ENCODE results near the gene CEP78. TPM values are rescaled to one million over a fixed set of nuclear protein-coding genes. Genes with fewer than 3 reads are reported as not detected.

CEP78 gene
- total RNA-seq, 1 donor = 16.6 TPM

GRCh38 chr9:78320875-78321496 is 85.1 kb downstream of the CEP78 start:
- Histone ChIP-seq H3K27ac (ENCODE audit: low read depth, low read length) (no peak overlapping the region), H2AFZ (ENCODE audit: low read length) (no peak overlapping the region), H3K4me1 (ENCODE audit: insufficient read depth, low read length) (no peaks in the 10 kb centered on the region), H3K36me3 (ENCODE audit: insufficient read depth, low read length) (peaks cover 29% of the 10 kb centered on the region), H3K79me2 (ENCODE audit: insufficient read depth, low read length) (no peaks in the 10 kb centered on the region), H3K4me3 (ENCODE audit: insufficient read depth, low read length) (no peak overlapping the region), H3K9me3 (ENCODE audit: low read depth, low read length) (no peaks in the 10 kb centered on the region), H3K4me2 (ENCODE audit: insufficient read depth, low read length) (no peak overlapping the region), H4K20me1 (ENCODE audit: insufficient read depth, low read length) (no peaks in the 10 kb centered on the region), H3K27me3 (ENCODE audit: insufficient read depth, low read length) (no peaks in the 10 kb centered on the region)
- no peak for DNase-seq (ENCODE audit: insufficient read length, low spot score, missing footprints)
- TF ChIP-seq CTCF (IDR thresholded peaks at IDR 0.05; ENCODE audit: extremely low read depth, low read depth, low read length) = no peak

GRCh38 chr9:78321505-78321904 is 85.6 kb downstream of the CEP78 start:
- H3K79me2 ChIP-seq (ENCODE audit: insufficient read depth, low read length) = no peaks in the 10 kb centered on the region
- no peak for TF ChIP-seq CTCF (IDR thresholded peaks at IDR 0.05; ENCODE audit: extremely low read depth, low read depth, low read length)
- H3K9me3 ChIP-seq (ENCODE audit: low read depth, low read length) = no peaks in the 10 kb centered on the region
- no peaks in the 10 kb centered on the region for H4K20me1 ChIP-seq (ENCODE audit: insufficient read depth, low read length)
- no peak overlapping the region for H3K4me2 ChIP-seq (ENCODE audit: insufficient read depth, low read length)
- no peak overlapping the region for H2AFZ ChIP-seq (ENCODE audit: low read length)
- H3K4me1 ChIP-seq (ENCODE audit: insufficient read depth, low read length) = no peaks in the 10 kb centered on the region
- H3K27ac ChIP-seq (ENCODE audit: low read depth, low read length) = no peak overlapping the region
- no peaks in the 10 kb centered on the region for H3K27me3 ChIP-seq (ENCODE audit: insufficient read depth, low read length)
- no peak overlapping the region for H3K4me3 ChIP-seq (ENCODE audit: insufficient read depth, low read length)
- H3K36me3 ChIP-seq (ENCODE audit: insufficient read depth, low read length) = peaks cover 29% of the 10 kb centered on the region
- DNase-seq (ENCODE audit: insufficient read length, low spot score, missing footprints) = no peak

GRCh38 chr9:78324068-78324650 is 88.3 kb downstream of the CEP78 start:
- Histone ChIP-seq H3K79me2 (ENCODE audit: insufficient read depth, low read length) (no peaks in the 10 kb centered on the region), H3K4me3 (ENCODE audit: insufficient read depth, low read length) (no peak overlapping the region), H3K9me3 (ENCODE audit: low read depth, low read length) (no peaks in the 10 kb centered on the region), H4K20me1 (ENCODE audit: insufficient read depth, low read length) (no peaks in the 10 kb centered on the region), H2AFZ (ENCODE audit: low read length) (no peak overlapping the region), H3K27me3 (ENCODE audit: insufficient read depth, low read length) (no peaks in the 10 kb centered on the region), H3K4me1 (ENCODE audit: insufficient read depth, low read length) (no peaks in the 10 kb centered on the region), H3K27ac (ENCODE audit: low read depth, low read length) (no peak overlapping the region), H3K36me3 (ENCODE audit: insufficient read depth, low read length) (peaks cover 20% of the 10 kb centered on the region), H3K4me2 (ENCODE audit: insufficient read depth, low read length) (no peak overlapping the region)
- no peak for TF ChIP-seq CTCF (IDR thresholded peaks at IDR 0.05; ENCODE audit: extremely low read depth, low read depth, low read length)
- no peak for DNase-seq (ENCODE audit: insufficient read length, low spot score, missing footprints)

GRCh38 chr9:78324682-78325081 is 88.8 kb downstream of the CEP78 start:
- no peak overlapping the region for H3K4me3 ChIP-seq (ENCODE audit: insufficient read depth, low read length)
- no peaks in the 10 kb centered on the region for H3K27me3 ChIP-seq (ENCODE audit: insufficient read depth, low read length)
- H3K4me2 ChIP-seq (ENCODE audit: insufficient read depth, low read length) = no peak overlapping the region
- H3K4me1 ChIP-seq (ENCODE audit: insufficient read depth, low read length) = no peaks in the 10 kb centered on the region
- no peaks in the 10 kb centered on the region for H3K9me3 ChIP-seq (ENCODE audit: low read depth, low read length)
- H3K79me2 ChIP-seq (ENCODE audit: insufficient read depth, low read length) = no peaks in the 10 kb centered on the region
- no peak overlapping the region for H2AFZ ChIP-seq (ENCODE audit: low read length)
- no peaks in the 10 kb centered on the region for H4K20me1 ChIP-seq (ENCODE audit: insufficient read depth, low read length)
- no peak for DNase-seq (ENCODE audit: insufficient read length, low spot score, missing footprints)
- H3K27ac ChIP-seq (ENCODE audit: low read depth, low read length) = no peak overlapping the region
- TF ChIP-seq CTCF (IDR thresholded peaks at IDR 0.05; ENCODE audit: extremely low read depth, low read depth, low read length) = no peak
- peaks cover 16% of the 10 kb centered on the region for H3K36me3 ChIP-seq (ENCODE audit: insufficient read depth, low read length)

All from osteoblast (primary cell).